OCI-M1 (cell line): ENCODE results near the gene SAMD8.
A peak's percentile ranks its signal among the peaks of the same experiment; 100 is the strongest.
"Not testable (repeated sequence)": the region's sequence is repeated elsewhere in the genome, so short reads cannot be mapped to it uniquely, and the experiment has no call there.

Experiments
- DNase-seq: peaks from one replicate; lab custom pipeline; 2025; lab: John Stamatoyannopoulos, UW

The SAMD8 gene

GRCh38 chr10:75107756-75108683 is 3.4 kb upstream of the SAMD8 start:
- no peak for DNase-seq

GRCh38 chr10:75108684-75109458 is 2.6 kb upstream of the SAMD8 start:
- peak; percentile 40 for DNase-seq

GRCh38 chr10:75109459-75109778 is 2.0 kb upstream of the SAMD8 start:
- DNase-seq = no peak

- DNase-seq = peak; percentile 21
Observed at GRCh38 chr10:75110006-75110632, 1.3 kb upstream of the SAMD8 start.

- DNase-seq = peak; percentile 73
Observed at GRCh38 chr10:75111907-75112679, 637 bp downstream of the SAMD8 start.

GRCh38 chr10:75115137-75115536 is 3.7 kb downstream of the SAMD8 start:
- DNase-seq = peak; percentile 53

- DNase-seq = not testable (repeated sequence)
Observed at GRCh38 chr10:75116941-75117775, 5.7 kb downstream of the SAMD8 start.

GRCh38 chr10:75117995-75118394 is 6.5 kb downstream of the SAMD8 start:
- no peak for DNase-seq

- not testable (repeated sequence) for DNase-seq
Observed at GRCh38 chr10:75119444-75120066, 8.1 kb downstream of the SAMD8 start.

- peak; percentile 32 for DNase-seq
Observed at GRCh38 chr10:75121322-75121721, 9.9 kb downstream of the SAMD8 start.

GRCh38 chr10:75122505-75122904 is 11.0 kb downstream of the SAMD8 start:
- DNase-seq = no peak

GRCh38 chr10:75123088-75123682 is 11.7 kb downstream of the SAMD8 start:
- no peak for DNase-seq

- DNase-seq = no peak
Observed at GRCh38 chr10:75126277-75126676, 14.8 kb downstream of the SAMD8 start.

GRCh38 chr10:75127471-75127870 is 16.0 kb downstream of the SAMD8 start:
- no peak for DNase-seq

GRCh38 chr10:75128985-75129384 is 17.5 kb downstream of the SAMD8 start:
- DNase-seq = not testable (repeated sequence)

- no peak for DNase-seq
Observed at GRCh38 chr10:75129537-75129936, 18.1 kb downstream of the SAMD8 start.

- DNase-seq = not testable (repeated sequence)
Observed at GRCh38 chr10:75133701-75134100, 22.2 kb downstream of the SAMD8 start.

- DNase-seq = no peak
Observed at GRCh38 chr10:75136346-75136745, 24.9 kb downstream of the SAMD8 start.

GRCh38 chr10:75137533-75138438 is 26.3 kb downstream of the SAMD8 start:
- peak; percentile 39 for DNase-seq
